Measurements from ENCODE around the gene FOXE1. TPM values are rescaled to one million over a fixed set of nuclear protein-coding genes. Genes with fewer than 3 reads are reported as not detected.

FOXE1 gene
- total RNA-seq, 1 donor, result not detected

- H3K27me3 ChIP-seq (ENCODE audit: insufficient read depth, low read length), result no peaks in the 10 kb centered on the region
- H3K79me2 ChIP-seq (ENCODE audit: insufficient read depth, low read length), result peaks cover 3% of the 10 kb centered on the region
- DNase-seq (ENCODE audit: insufficient read length, low spot score, missing footprints), result no peak
- H3K9me3 ChIP-seq (ENCODE audit: low read depth, low read length), result no peaks in the 10 kb centered on the region
- peak overlapping the region; percentile 74 for H3K27ac ChIP-seq (ENCODE audit: low read depth, low read length)
- peak overlapping the region; percentile 61 for H3K4me2 ChIP-seq (ENCODE audit: insufficient read depth, low read length)
- no peaks in the 10 kb centered on the region for H4K20me1 ChIP-seq (ENCODE audit: insufficient read depth, low read length)
- H2AFZ ChIP-seq (ENCODE audit: low read length), result no peak overlapping the region
- TF ChIP-seq CTCF (IDR thresholded peaks at IDR 0.05; ENCODE audit: extremely low read depth, low read depth, low read length), result no peak
- peak overlapping the region; percentile 6 for H3K4me3 ChIP-seq (ENCODE audit: insufficient read depth, low read length)
- H3K36me3 ChIP-seq (ENCODE audit: insufficient read depth, low read length), result no peaks in the 10 kb centered on the region
- H3K4me1 ChIP-seq (ENCODE audit: insufficient read depth, low read length), result peaks cover 12% of the 10 kb centered on the region
Measured at GRCh38 chr9:97900103-97900737, 47.2 kb downstream of the FOXE1 start.

- Histone ChIP-seq H3K9me3 (ENCODE audit: low read depth, low read length) (no peaks in the 10 kb centered on the region), H3K27me3 (ENCODE audit: insufficient read depth, low read length) (no peaks in the 10 kb centered on the region), H3K27ac (ENCODE audit: low read depth, low read length) (peak overlapping the region; percentile 74), H3K4me3 (ENCODE audit: insufficient read depth, low read length) (peak overlapping the region; percentile 6), H3K4me1 (ENCODE audit: insufficient read depth, low read length) (peaks cover 12% of the 10 kb centered on the region), H4K20me1 (ENCODE audit: insufficient read depth, low read length) (no peaks in the 10 kb centered on the region), H3K79me2 (ENCODE audit: insufficient read depth, low read length) (peaks cover 4% of the 10 kb centered on the region), H2AFZ (ENCODE audit: low read length) (no peak overlapping the region), H3K36me3 (ENCODE audit: insufficient read depth, low read length) (no peaks in the 10 kb centered on the region), H3K4me2 (ENCODE audit: insufficient read depth, low read length) (peak overlapping the region; percentile 61)
- DNase-seq (ENCODE audit: insufficient read length, low spot score, missing footprints), result peak; percentile 54
- TF ChIP-seq CTCF (IDR thresholded peaks at IDR 0.05; ENCODE audit: extremely low read depth, low read depth, low read length), result peak; percentile 84
Measured at GRCh38 chr9:97900738-97901565, 47.9 kb downstream of the FOXE1 start.

- Histone ChIP-seq H3K4me3 (ENCODE audit: insufficient read depth, low read length) (no peak overlapping the region), H4K20me1 (ENCODE audit: insufficient read depth, low read length) (peaks cover 3% of the 10 kb centered on the region), H3K79me2 (ENCODE audit: insufficient read depth, low read length) (peaks cover 4% of the 10 kb centered on the region), H3K27me3 (ENCODE audit: insufficient read depth, low read length) (no peaks in the 10 kb centered on the region), H3K4me1 (ENCODE audit: insufficient read depth, low read length) (peaks cover 15% of the 10 kb centered on the region), H2AFZ (ENCODE audit: low read length) (no peak overlapping the region), H3K9me3 (ENCODE audit: low read depth, low read length) (no peaks in the 10 kb centered on the region), H3K36me3 (ENCODE audit: insufficient read depth, low read length) (no peaks in the 10 kb centered on the region), H3K27ac (ENCODE audit: low read depth, low read length) (no peak overlapping the region), H3K4me2 (ENCODE audit: insufficient read depth, low read length) (no peak overlapping the region)
- no peak for TF ChIP-seq CTCF (IDR thresholded peaks at IDR 0.05; ENCODE audit: extremely low read depth, low read depth, low read length)
- DNase-seq (ENCODE audit: insufficient read length, low spot score, missing footprints), result no peak
Measured at GRCh38 chr9:97903177-97903576, 50.2 kb downstream of the FOXE1 start.

- Histone ChIP-seq H3K9me3 (ENCODE audit: low read depth, low read length) (no peaks in the 10 kb centered on the region), H3K79me2 (ENCODE audit: insufficient read depth, low read length) (peaks cover 4% of the 10 kb centered on the region), H2AFZ (ENCODE audit: low read length) (no peak overlapping the region), H4K20me1 (ENCODE audit: insufficient read depth, low read length) (peaks cover 3% of the 10 kb centered on the region), H3K36me3 (ENCODE audit: insufficient read depth, low read length) (no peaks in the 10 kb centered on the region), H3K4me2 (ENCODE audit: insufficient read depth, low read length) (no peak overlapping the region), H3K4me1 (ENCODE audit: insufficient read depth, low read length) (peaks cover 15% of the 10 kb centered on the region), H3K27me3 (ENCODE audit: insufficient read depth, low read length) (no peaks in the 10 kb centered on the region), H3K4me3 (ENCODE audit: insufficient read depth, low read length) (no peak overlapping the region), H3K27ac (ENCODE audit: low read depth, low read length) (no peak overlapping the region)
- TF ChIP-seq CTCF (IDR thresholded peaks at IDR 0.05; ENCODE audit: extremely low read depth, low read depth, low read length), result no peak
- no peak for DNase-seq (ENCODE audit: insufficient read length, low spot score, missing footprints)
Measured at GRCh38 chr9:97904725-97905124, 51.7 kb downstream of the FOXE1 start.
